Activated naive CD8-positive, alpha-beta T cell treated with anti-CD3 and anti-CD28 coated beads, Interleukin-2, amount 50 U/mL, for 16 hours (primary cell): ENCODE results near the gene B3GLCT.
"Not testable (repeated sequence)": the region's sequence is repeated elsewhere in the genome, so short reads cannot be mapped to it uniquely, and the experiment has no call there.

Experiments
- DNase-seq: peaks from one replicate; pipeline ENCODE4 v3.0.0-alpha.2; 2020; ENCODE audit warnings: low read depth, low spot score

Gene B3GLCT

DNA sequence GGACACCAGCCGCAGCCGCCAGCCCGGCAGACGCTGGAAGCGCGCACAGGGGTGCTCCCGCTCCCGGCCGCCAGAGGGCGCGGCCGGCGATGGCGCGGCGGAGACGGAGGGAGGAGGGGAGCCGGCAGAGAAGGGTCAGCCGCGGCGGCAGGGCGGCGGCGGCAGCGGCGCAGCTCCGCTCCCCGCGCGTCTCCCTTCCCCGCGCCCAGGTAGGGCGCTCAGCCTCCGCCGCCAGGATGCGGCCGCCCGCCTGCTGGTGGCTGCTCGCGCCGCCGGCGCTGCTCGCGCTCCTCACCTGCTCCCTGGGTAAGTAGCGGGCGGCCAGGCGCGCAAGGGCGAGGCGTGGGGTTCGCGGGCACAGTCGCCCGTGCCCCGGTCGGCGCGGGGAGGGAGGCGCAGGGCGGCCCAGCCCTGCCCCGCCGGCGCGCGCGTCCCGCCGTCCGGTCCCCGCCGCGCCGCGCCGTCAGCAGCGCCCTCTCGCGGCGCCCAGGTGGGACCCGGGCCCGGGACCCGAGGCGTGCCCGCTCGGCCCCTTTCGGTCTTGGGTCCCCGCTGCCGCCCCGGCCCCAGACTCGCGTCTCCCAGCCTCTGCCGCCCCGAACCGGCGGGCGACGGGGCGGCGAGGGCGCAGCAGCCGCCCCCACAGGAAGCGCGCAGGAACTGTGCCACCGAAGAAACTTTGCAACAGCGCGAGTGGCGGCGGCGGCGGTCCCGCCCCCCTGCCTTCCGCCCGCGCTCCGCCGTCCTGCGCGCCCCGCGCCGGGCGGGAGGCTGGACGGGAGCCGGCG lies at the start of gene B3GLCT:
Gene B3GLCT (plus strand): TSS at position 127 of the 788 bp plus-strand sequence. CDS start 110 bp downstream, at position 237.
- peak; percentile 51 for DNase-seq

GRCh38 chr13:31150315-31150985 lies 49.3 kb upstream of the B3GLCT start:
- DNase-seq: no peak

GRCh38 chr13:31151837-31152236 lies 47.9 kb upstream of the B3GLCT start:
- DNase-seq: no peak

GRCh38 chr13:31154939-31155338 lies 44.8 kb upstream of the B3GLCT start:
- DNase-seq: no peak

DNA sequence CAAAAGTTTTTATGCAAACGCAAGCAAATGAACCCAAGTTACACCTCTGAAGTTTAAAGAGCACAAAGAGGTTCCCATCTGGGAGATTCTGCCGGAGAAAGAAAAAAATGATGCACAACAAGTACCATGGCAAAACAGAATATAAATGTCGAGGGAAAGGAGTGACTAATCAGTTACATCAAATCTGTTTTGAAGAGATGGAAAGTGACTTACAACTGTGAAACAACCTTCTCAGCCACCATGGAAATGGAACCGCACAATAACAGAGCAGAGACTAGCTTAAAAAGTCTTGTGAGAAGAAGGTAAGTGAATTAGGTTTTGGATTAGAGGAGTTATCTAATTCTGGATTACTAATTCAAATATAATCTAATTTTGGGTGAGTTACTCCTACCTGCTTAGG lies 40.5 kb upstream of the B3GLCT start:
- no peak for DNase-seq

DNA sequence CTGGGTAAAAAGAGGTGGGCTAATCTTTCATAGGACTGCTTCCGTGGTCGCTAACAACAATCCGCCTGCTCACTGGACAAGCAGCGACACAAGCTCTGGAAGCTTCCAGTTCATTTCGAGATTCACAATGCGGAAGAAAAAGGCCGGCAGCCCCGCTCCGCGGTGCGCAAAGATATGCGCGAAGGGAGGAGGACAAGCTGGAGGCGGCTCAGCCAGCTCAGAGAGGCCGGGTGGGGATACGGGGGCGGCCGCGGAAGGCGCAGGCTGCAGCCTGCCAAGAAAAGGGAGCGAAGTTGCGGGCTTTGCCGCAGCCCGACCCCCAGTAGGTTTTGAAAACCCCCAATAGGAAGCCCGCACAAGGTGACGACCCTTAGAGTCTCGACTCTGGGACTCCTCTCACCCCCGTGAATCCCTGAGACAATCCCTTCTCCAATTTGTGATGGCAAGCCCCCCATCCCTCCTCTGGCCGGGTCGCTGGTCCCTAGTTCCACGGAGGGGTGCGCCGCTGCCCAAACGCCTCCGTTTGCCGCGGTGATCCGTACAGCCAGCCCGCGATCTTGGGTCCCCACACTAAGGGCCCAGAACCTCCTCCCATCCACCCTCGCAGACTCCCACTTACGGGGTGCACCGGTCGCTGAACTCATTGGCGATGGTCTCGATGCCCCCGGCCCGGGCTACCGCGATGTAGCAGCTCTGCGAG lies 38.8 kb upstream of the B3GLCT start:
- peak; percentile 31 for DNase-seq

GRCh38 chr13:31161557-31162150 lies 38.1 kb upstream of the B3GLCT start, which contains the start of gene HSPH1:
Gene HSPH1, minus strand, starts transcription at chr13:31161904. Its CDS starts 322 bp downstream, at chr13:31161582.
- DNase-seq: peak; percentile 97

DNA sequence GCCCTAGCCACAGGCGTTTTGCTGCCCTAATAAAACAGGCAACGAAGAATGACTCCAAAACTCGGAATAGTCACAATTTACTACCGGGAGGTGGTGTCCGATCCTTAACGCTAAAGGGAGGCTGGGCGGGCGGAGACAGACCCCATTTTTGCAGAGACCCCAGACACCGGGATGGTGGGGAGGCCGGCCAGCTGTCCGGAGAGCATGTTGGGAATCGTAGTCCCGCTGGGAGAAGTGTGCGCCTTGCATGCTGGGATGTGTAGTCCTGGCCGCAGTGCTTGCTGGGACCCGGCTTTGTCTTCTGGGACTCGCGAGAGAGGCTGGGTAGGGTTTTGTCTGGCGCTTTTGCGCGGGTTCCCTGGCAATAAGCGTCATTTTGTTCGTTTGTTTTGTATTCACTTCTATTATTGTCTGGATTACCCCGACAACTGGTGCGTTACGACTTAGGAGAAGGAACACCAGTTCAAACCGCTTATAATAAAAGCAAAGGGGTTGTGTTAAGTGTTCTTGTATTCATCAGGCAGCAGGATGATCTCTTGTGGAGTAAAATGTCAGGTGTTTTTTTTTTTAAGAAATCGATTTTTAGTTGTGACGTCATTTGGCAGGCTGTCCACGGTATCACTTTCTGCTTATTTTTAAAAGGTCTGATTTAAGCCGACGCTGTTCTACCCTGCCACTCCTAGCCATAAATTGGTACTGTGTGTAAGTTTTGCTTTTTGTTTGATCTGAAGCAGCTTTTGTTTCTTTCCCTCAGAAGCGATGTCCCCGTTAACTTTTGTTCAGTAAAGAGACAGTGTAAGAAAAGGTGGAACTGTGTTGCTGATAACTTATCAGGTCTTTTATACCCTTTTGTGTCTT lies 37.4 kb upstream of the B3GLCT start:
- peak; percentile 90 for DNase-seq

- DNase-seq: no peak
Measured at GRCh38 chr13:31166591-31166990, 33.2 kb upstream of the B3GLCT start.

GRCh38 chr13:31167490-31167889 lies 32.3 kb upstream of the B3GLCT start:
- DNase-seq: no peak

GRCh38 chr13:31168166-31168565 lies 31.6 kb upstream of the B3GLCT start:
- DNase-seq: no peak

GRCh38 chr13:31168736-31169135 lies 31.0 kb upstream of the B3GLCT start:
- DNase-seq: no peak

- no peak for DNase-seq
Measured at GRCh38 chr13:31172001-31172400, 27.8 kb upstream of the B3GLCT start.

GRCh38 chr13:31172535-31172934 lies 27.2 kb upstream of the B3GLCT start:
- DNase-seq: no peak

DNA sequence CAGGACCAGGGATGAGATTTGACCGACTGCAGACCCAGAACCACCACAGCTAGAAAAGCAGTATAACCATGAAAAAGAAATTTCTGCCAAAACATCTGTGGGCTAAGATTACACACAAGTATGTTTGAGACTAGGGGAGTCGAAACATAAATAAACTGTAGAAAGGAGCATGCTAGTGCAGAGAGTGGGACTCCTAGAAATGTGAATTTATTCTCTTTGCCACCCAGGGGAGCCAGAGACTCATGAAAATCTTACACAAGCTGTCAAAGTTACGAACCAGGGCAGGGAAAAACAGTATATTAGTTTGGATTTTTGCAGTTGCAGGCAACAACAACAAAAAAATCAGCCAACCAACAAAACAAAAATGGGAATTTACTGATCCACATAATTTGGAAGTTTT lies 25.8 kb upstream of the B3GLCT start:
- no peak for DNase-seq

- DNase-seq: no peak
Measured at GRCh38 chr13:31175847-31176532, 23.8 kb upstream of the B3GLCT start.

DNA sequence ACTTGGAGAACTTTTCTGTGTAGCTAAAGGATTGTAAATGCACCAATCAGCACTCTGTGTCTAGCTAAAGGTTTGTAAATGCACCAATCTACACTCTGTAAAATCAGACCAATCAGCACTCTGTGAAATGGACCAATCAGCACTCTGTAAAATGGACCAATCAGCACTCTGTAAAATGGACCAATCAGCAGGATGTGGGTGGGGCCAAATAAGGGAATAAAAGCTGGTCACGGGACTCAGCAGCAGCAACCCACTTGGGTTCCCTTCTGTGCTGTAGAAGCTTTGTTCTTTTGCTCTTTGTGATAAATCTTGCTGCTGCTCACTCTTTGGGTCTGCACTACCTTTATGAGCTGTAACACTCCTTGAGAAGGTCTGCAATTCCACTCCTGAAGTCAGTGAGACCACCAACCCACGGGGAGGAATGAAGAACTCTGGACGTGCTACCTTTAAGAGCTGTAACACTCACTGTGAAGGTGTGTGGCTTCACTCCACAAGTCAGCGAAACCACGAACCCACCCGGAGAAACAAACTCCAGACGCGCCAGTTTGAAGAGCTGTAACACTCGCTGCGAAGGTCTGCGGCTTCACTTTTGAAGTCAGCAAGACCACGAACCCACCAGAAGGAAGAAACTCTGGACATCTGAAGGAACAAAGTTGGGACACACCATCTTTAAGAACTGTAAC lies 21.8 kb upstream of the B3GLCT start:
- not testable (repeated sequence) for DNase-seq

- DNase-seq: no peak
Measured at GRCh38 chr13:31179241-31179640, 20.5 kb upstream of the B3GLCT start.

GRCh38 chr13:31179754-31180153 lies 20.0 kb upstream of the B3GLCT start:
- DNase-seq: no peak

- no peak for DNase-seq
Measured at GRCh38 chr13:31182987-31183386, 16.8 kb upstream of the B3GLCT start.
